Loucy (cell line): ENCODE data around the gene EPS8L3.

ENCODE experiments used
- H2AFZ ChIP-seq: fragments of 200-600 bp; sonication (generic); 2 replicates; pipeline ENCODE4 v1.6.0; 2016; ENCODE audit warnings: antibody characterized with exemption, mild to moderate bottlenecking, low read length, moderate library complexity
- H3F3A ChIP-seq: fragments of 200-600 bp; 2 replicates; pipeline ENCODE4 v1.6.0; 2016; ENCODE audit warnings: antibody characterized with exemption, low read depth, mild to moderate bottlenecking
- H3K27me3 ChIP-seq: fragments of 200-600 bp; sonication (generic); 2 replicates; pipeline ENCODE4 v1.6.1; 2014; ENCODE audit warnings: low read length, mild to moderate bottlenecking; ENCODE audit not compliant: insufficient read depth, poor library complexity, severe bottlenecking
- H3K36me3 ChIP-seq: fragments of 200-600 bp; sonication (generic); 2 replicates; pipeline ENCODE4 v1.6.1; 2016; ENCODE audit warnings: low read length; ENCODE audit not compliant: insufficient read depth
- H3K4me1 ChIP-seq: fragments of 200-600 bp; sonication (generic); 2 replicates; pipeline ENCODE4 v1.5.1; 2014; ENCODE audit warnings: low read length, mild to moderate bottlenecking; ENCODE audit not compliant: insufficient read depth, poor library complexity, severe bottlenecking
- H3K4me2 ChIP-seq: fragments of 200-600 bp; sonication (generic); 2 replicates; pipeline ENCODE4 v1.6.0; 2014; ENCODE audit warnings: antibody characterized with exemption, low read length, low read depth, mild to moderate bottlenecking; ENCODE audit not compliant: poor library complexity, severe bottlenecking
- H3K4me3 ChIP-seq: fragments of 200-600 bp; sonication (generic); 2 replicates; pipeline ENCODE4 v1.5.1; 2014; ENCODE audit warnings: low read length, mild to moderate bottlenecking, mixed read lengths; ENCODE audit not compliant: poor library complexity, severe bottlenecking
- H3K79me2 ChIP-seq: fragments of 200-600 bp; sonication (generic); 2 replicates; pipeline ENCODE4 v1.6.1; 2014; ENCODE audit warnings: low read length; ENCODE audit not compliant: insufficient read depth
- H3K9ac ChIP-seq: fragments of 200-600 bp; sonication (generic); 2 replicates; pipeline ENCODE4 v1.6.0; 2014; ENCODE audit warnings: mild to moderate bottlenecking, low read depth, low read length, moderate library complexity; ENCODE audit not compliant: poor library complexity, severe bottlenecking
- H3K9me2 ChIP-seq: fragments of 200-600 bp; sonication (generic); replicated peaks from 2 replicates; pipeline ENCODE4 v1.6.1; 2016; ENCODE audit warnings: low read depth, low read length, mixed read lengths
- H3K9me3 ChIP-seq: fragments of 200-600 bp; sonication (generic); 2 replicates; pipeline ENCODE4 v1.6.1; 2014; ENCODE audit warnings: mild to moderate bottlenecking, antibody characterized with exemption, low read length, low read depth; ENCODE audit not compliant: insufficient read depth
- H4K20me1 ChIP-seq: fragments of 200-600 bp; sonication (generic); 2 replicates; pipeline ENCODE4 v1.6.0; 2014; ENCODE audit warnings: antibody characterized with exemption, low read length, mild to moderate bottlenecking; ENCODE audit not compliant: insufficient read depth, poor library complexity, severe bottlenecking
- CTCF ChIP-seq: fragments of 200-600 bp; sonication (generic); conservative IDR thresholded peaks from 2 replicates; pipeline ENCODE4 v1.5.1; 2014; ENCODE audit warnings: mild to moderate bottlenecking, antibody characterized with exemption, low read length
- EZH2phosphoT487 ChIP-seq: fragments of 200-600 bp; IDR thresholded peaks from 2 replicates; pipeline ENCODE4 v1.6.1; 2018; ENCODE audit warnings: antibody characterized with exemption, mild to moderate bottlenecking, moderate library complexity, borderline replicate concordance

The EPS8L3 gene

GRCh38 chr1:109724933-109725332, 38.8 kb downstream of the EPS8L3 start:
- no peaks in the 10 kb centered on the region for H3K36me3 ChIP-seq
- no peak overlapping the region for H3K4me3 ChIP-seq
- no peaks in the 10 kb centered on the region for H3K4me1 ChIP-seq
- H3K27me3 ChIP-seq: no peaks in the 10 kb centered on the region
- no peaks in the 10 kb centered on the region for H4K20me1 ChIP-seq
- no peak overlapping the region for H2AFZ ChIP-seq
- H3K9me3 ChIP-seq: no peaks in the 10 kb centered on the region
- H3K9me2 ChIP-seq: no peaks in the 10 kb centered on the region
- H3K9ac ChIP-seq: no peak overlapping the region
- no peaks in the 10 kb centered on the region for H3F3A ChIP-seq
- no peak overlapping the region for H3K4me2 ChIP-seq
- H3K79me2 ChIP-seq: no peaks in the 10 kb centered on the region
- TF ChIP-seq CTCF (no peak), EZH2phosphoT487 (no peak)

GRCh38 chr1:109722908-109723691, 40.6 kb downstream of the EPS8L3 start:
- Histone ChIP-seq H3K9me2 (no peaks in the 10 kb centered on the region), H3K9me3 (no peaks in the 10 kb centered on the region), H2AFZ (no peak overlapping the region), H3K36me3 (no peaks in the 10 kb centered on the region), H3F3A (no peaks in the 10 kb centered on the region), H3K4me3 (no peak overlapping the region), H3K9ac (no peak overlapping the region), H3K79me2 (no peaks in the 10 kb centered on the region), H3K4me1 (peaks cover 6% of the 10 kb centered on the region), H3K4me2 (no peak overlapping the region), H3K27me3 (no peaks in the 10 kb centered on the region), H4K20me1 (no peaks in the 10 kb centered on the region)
- TF ChIP-seq EZH2phosphoT487 (no peak), CTCF (no peak)

GRCh38 chr1:109721971-109722370, 41.8 kb downstream of the EPS8L3 start:
- Histone ChIP-seq H3K4me2 (no peak overlapping the region), H3K27me3 (no peaks in the 10 kb centered on the region), H3K36me3 (no peaks in the 10 kb centered on the region), H4K20me1 (no peaks in the 10 kb centered on the region), H3K9me3 (no peaks in the 10 kb centered on the region), H2AFZ (no peak overlapping the region), H3K4me1 (peaks cover 6% of the 10 kb centered on the region), H3F3A (no peaks in the 10 kb centered on the region), H3K79me2 (no peaks in the 10 kb centered on the region), H3K4me3 (no peak overlapping the region), H3K9me2 (no peaks in the 10 kb centered on the region), H3K9ac (no peak overlapping the region)
- no peak for TF ChIP-seq EZH2phosphoT487
- TF ChIP-seq CTCF: no peak
